Muscle layer of duodenum (tissue), 2 donors: ENCODE measurements around the gene GNG2.

Experiments used
- H3K27ac ChIP-seq: one replicate; pipeline ENCODE4 v1.7.0; 2013; ENCODE audit warnings: mild to moderate bottlenecking, low read length
- H3K27me3 ChIP-seq: one replicate; pipeline ENCODE4 v1.7.0; 2013; ENCODE audit warnings: low read depth, mild to moderate bottlenecking, control low read depth, low read length
- H3K36me3 ChIP-seq, 2 donors: one replicate each; pipeline ENCODE4 v1.7.0; 2013; ENCODE audit warnings: low read length in 2 of 2, control low read depth in 1 of 2, mild to moderate bottlenecking in 1 of 2; ENCODE audit not compliant: insufficient read depth in 2 of 2, control insufficient read depth in 1 of 2
- H3K4me1 ChIP-seq, 2 donors: one replicate each; pipeline ENCODE4 v1.7.0; 2013; ENCODE audit warnings: low read length in 2 of 2, mild to moderate bottlenecking in 2 of 2, control low read depth in 1 of 2, moderate library complexity in 1 of 2; ENCODE audit not compliant: insufficient read depth in 2 of 2, control insufficient read depth in 1 of 2
- H3K4me3 ChIP-seq, 2 donors: one replicate each; pipeline ENCODE4 v1.7.0; 2013; ENCODE audit warnings: low read length in 2 of 2, low read depth in 1 of 2, mild to moderate bottlenecking in 1 of 2
- H3K9me3 ChIP-seq, 2 donors: one replicate each; pipeline ENCODE4 v1.7.0; 2013; ENCODE audit warnings: low read length in 2 of 2, control low read depth in 1 of 2, mild to moderate bottlenecking in 1 of 2; ENCODE audit not compliant: control insufficient read depth in 1 of 2
- donor health status: healthy.

GNG2 gene

GRCh38 chr14:51977075-51977474 lies 116.7 kb downstream of the GNG2 start:
- H3K9me3 ChIP-seq: no peaks in the 10 kb centered on the region
- H3K4me1 ChIP-seq: peaks cover 0 to 8% of the 10 kb centered on the region in 2 donors
- H3K4me3 ChIP-seq: no peak overlapping the region

GRCh38 chr14:51978681-51979085 lies 118.3 kb downstream of the GNG2 start:
- no peaks in the 10 kb centered on the region for H3K36me3 ChIP-seq
- H3K9me3 ChIP-seq: no peaks in the 10 kb centered on the region
- peaks cover 0 to 8% of the 10 kb centered on the region in 2 donors for H3K4me1 ChIP-seq
- no peaks in the 10 kb centered on the region for H3K27me3 ChIP-seq
- no peak overlapping the region for H3K4me3 ChIP-seq
- H3K27ac ChIP-seq: no peak overlapping the region

More at GRCh38 chr14:51977075-51977474, 116.7 kb downstream of the GNG2 start:
- no peaks in the 10 kb centered on the region for H3K36me3 ChIP-seq
- H3K27ac ChIP-seq: no peak overlapping the region
- no peaks in the 10 kb centered on the region for H3K27me3 ChIP-seq

GRCh38 chr14:51979088-51979709 lies 118.8 kb downstream of the GNG2 start:
- H3K4me3 ChIP-seq: no peak overlapping the region
- no peak overlapping the region for H3K27ac ChIP-seq
- H3K27me3 ChIP-seq: no peaks in the 10 kb centered on the region
- no peaks in the 10 kb centered on the region for H3K36me3 ChIP-seq
- H3K4me1 ChIP-seq: peaks cover 0 to 8% of the 10 kb centered on the region in 2 donors
- no peaks in the 10 kb centered on the region for H3K9me3 ChIP-seq

GRCh38 chr14:51981218-51981854 lies 120.9 kb downstream of the GNG2 start:
- H3K27me3 ChIP-seq: no peaks in the 10 kb centered on the region
- H3K27ac ChIP-seq: no peak overlapping the region
- H3K4me1 ChIP-seq: peaks cover 0 to 8% of the 10 kb centered on the region in 2 donors
- H3K4me3 ChIP-seq: no peak overlapping the region
- H3K36me3 ChIP-seq: no peaks in the 10 kb centered on the region
- no peaks in the 10 kb centered on the region for H3K9me3 ChIP-seq

- H3K36me3 ChIP-seq: peaks cover 0 to 5% of the 10 kb centered on the region in 2 donors
- H3K27ac ChIP-seq: peak overlapping the region; percentile 92
- H3K4me3 ChIP-seq: no peak overlapping the region
- H3K4me1 ChIP-seq: peaks cover 9 to 19% of the 10 kb centered on the region in 2 donors
- no peaks in the 10 kb centered on the region for H3K9me3 ChIP-seq
- H3K27me3 ChIP-seq: no peaks in the 10 kb centered on the region
Measured at GRCh38 chr14:51988221-51988620, 127.8 kb downstream of the GNG2 start.

GRCh38 chr14:51989293-51990234 lies 129.2 kb downstream of the GNG2 start, which contains the start of gene RTRAF:
RTRAF (plus strand) TSS chr14:51989546; CDS start chr14:51989640, 94 bp downstream.
- H3K36me3 ChIP-seq: peaks cover 10 to 15% of the 10 kb centered on the region in 2 donors
- no peaks in the 10 kb centered on the region for H3K27me3 ChIP-seq
- H3K4me3 ChIP-seq: peak within 1 kb of the TSS; percentile 90 to 99
- H3K9me3 ChIP-seq: no peaks in the 10 kb centered on the region
- peaks cover 9 to 19% of the 10 kb centered on the region in 2 donors for H3K4me1 ChIP-seq
- peak within 1 kb of the TSS; percentile 92 for H3K27ac ChIP-seq

GRCh38 chr14:51990488-51990887 lies 130.1 kb downstream of the GNG2 start:
- H3K27ac ChIP-seq: peak overlapping the region; percentile 88

GRCh38 chr14:51993285-51993920 lies 133.0 kb downstream of the GNG2 start:
- peaks cover 20 to 26% of the 10 kb centered on the region in 2 donors for H3K36me3 ChIP-seq
- H3K4me1 ChIP-seq: peaks cover 9 to 19% of the 10 kb centered on the region in 2 donors

More at GRCh38 chr14:51990488-51990887, 130.1 kb downstream of the GNG2 start:
- Histone ChIP-seq H3K36me3 (peaks cover 19 to 24% of the 10 kb centered on the region in 2 donors), H3K4me1 (peaks cover 9 to 19% of the 10 kb centered on the region in 2 donors), H3K9me3 (no peaks in the 10 kb centered on the region), H3K27me3 (no peaks in the 10 kb centered on the region), H3K4me3 (peak overlapping the region; percentile 90 to 99)

GRCh38 chr14:51996148-51996746 lies 135.8 kb downstream of the GNG2 start:
- Histone ChIP-seq H3K36me3 (peaks cover 26 to 32% of the 10 kb centered on the region in 2 donors), H3K9me3 (no peaks in the 10 kb centered on the region), H3K4me1 (peaks cover 0 to 16% of the 10 kb centered on the region in 2 donors), H3K27me3 (no peaks in the 10 kb centered on the region), H3K27ac (no peak overlapping the region), H3K4me3 (no peak overlapping the region)

More at GRCh38 chr14:51993285-51993920, 133.0 kb downstream of the GNG2 start:
- Histone ChIP-seq H3K9me3 (no peaks in the 10 kb centered on the region), H3K27me3 (no peaks in the 10 kb centered on the region), H3K27ac (no peak overlapping the region), H3K4me3 (no peak overlapping the region)

GRCh38 chr14:51998348-51998747 lies 137.9 kb downstream of the GNG2 start:
- no peaks in the 10 kb centered on the region for H3K9me3 ChIP-seq
- peaks cover 38 to 41% of the 10 kb centered on the region in 2 donors for H3K36me3 ChIP-seq
- peaks cover 0 to 18% of the 10 kb centered on the region in 2 donors for H3K4me1 ChIP-seq
- no peak overlapping the region for H3K27ac ChIP-seq
- no peaks in the 10 kb centered on the region for H3K27me3 ChIP-seq
- H3K4me3 ChIP-seq: no peak overlapping the region
